Measurements from ENCODE around the gene ADAP2.
"Not testable (repeated sequence)": the region's sequence is repeated elsewhere in the genome, so short reads cannot be mapped to it uniquely, and the experiment has no call there.

The ADAP2 gene

DNA sequence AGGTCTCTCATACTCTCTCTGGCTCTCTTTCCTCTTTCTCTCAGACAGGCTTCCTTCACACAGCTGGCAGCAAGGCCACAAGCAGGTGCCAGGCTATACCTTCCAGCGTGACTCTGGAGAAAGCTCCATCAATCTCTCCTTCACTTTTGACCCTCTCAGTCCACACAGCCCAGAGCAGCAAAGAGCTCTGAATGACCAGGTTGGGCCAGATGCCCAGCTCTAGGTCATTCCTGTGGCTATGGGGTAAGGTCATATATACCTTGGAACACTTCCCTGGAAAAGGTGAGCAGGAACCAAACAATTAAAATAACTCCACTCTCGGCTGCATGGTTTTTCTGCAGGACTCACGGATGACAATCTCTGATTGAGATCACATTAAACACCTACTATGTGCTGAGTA lies 8.8 kb downstream of the ADAP2 start:
- DNase-seq (ENCODE audit: low read depth, low spot score), result no peak

DNA sequence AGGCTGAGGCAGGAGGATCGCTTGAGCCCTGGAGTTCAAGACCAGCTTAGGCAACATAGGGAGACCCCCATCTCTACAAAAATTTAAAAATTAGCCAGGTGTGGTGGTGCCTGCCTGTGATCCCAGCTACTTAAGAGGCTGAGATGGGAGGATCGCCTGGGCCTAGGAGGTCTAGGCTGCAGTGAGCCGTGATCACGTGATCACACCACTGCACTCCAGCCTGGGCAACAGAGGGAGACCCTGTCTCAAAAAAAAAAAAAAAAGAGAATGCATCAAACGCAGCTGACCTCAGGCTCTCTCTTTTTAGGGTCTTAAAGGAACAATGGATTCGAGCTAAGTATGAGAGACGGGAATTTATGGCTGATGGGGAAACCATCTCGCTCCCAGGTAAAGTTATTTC lies 9.8 kb downstream of the ADAP2 start:
- not testable (repeated sequence) for DNase-seq (ENCODE audit: low read depth, low spot score)

DNA sequence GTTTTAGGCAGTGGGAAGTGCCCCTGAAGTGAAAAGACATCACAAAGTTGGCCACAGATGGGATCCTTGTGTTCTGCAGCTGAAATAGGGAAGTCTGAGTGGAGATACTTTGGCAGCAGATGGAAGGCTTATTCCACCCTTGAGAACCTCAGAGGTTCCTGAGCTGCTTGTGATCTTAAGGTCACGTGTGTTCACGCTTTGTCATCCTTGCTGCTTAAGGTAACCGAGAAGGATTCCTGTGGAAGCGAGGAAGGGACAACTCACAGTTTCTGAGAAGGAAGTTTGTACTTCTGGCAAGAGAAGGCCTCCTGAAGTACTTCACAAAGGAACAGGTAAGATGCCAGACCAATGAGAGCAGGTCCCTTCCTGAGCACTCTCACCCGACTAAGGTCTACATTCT lies 12.2 kb downstream of the ADAP2 start:
- DNase-seq (ENCODE audit: low read depth, low spot score), result no peak

DNA sequence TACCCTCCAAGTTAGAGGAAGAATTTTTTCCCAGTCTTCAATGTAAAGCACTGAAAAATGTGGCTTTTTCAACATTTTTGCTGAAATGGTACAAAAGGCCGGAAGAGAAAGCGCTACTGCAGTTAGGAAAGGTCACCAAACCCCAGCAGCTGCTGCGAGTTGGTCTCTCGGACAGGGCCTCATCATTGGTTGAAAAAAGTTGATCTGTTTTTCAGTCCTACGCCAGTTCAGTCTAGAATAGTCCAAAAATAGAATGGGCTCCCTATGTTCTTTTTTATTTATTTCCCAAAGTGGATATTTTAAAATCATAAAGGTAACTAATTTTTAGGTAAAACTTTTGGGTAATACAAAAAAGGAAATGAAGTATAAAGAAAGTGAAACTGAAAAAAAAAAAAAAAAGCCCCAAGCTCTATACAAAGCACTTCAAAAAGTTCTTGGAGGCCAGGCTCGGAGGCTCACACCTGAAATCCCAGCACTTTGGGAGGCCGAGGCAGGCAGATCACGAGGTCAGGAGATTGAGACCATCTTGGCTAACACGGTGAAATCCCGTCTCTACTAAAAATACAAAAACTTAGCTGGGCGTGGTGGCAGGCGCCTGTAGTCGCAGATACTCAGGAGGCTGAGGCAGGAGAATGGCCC lies 17.4 kb downstream of the ADAP2 start:
- no peak for DNase-seq (ENCODE audit: low read depth, low spot score)

DNA sequence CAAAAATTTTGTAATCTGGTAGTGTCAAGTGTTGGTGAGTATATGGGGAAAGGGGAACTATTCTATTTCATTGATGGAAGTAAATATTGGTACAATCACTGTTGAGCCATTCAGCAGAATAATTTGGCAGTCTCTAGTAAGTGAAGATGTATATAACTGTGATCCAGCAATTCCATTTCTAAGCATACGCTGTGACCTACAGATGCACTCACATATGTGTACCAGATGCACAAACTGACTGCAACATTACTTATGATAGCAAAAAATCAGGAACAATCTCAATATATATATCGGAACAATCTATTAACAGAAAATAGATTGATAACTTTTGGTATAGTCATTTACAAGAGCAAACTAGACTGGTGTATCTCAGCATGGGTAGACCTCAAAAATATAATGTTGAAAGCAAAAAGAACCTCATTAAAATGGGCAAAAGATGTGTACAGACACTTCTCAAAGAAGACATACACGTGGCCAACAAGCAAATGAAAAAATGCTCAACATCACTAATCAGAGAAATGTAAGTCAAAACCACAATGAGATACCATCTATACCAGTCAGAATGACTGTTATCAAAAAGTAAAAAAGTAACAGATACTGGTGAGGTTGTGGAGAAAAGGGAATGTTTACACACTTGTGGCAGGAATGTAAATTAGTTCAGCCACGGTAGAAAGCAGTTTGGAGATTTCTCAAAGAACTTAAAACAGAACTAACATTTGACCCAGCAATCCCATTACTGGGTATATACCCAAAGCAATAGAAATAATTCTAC lies 20.7 kb downstream of the ADAP2 start:
- no peak for DNase-seq (ENCODE audit: low read depth, low spot score)

DNA sequence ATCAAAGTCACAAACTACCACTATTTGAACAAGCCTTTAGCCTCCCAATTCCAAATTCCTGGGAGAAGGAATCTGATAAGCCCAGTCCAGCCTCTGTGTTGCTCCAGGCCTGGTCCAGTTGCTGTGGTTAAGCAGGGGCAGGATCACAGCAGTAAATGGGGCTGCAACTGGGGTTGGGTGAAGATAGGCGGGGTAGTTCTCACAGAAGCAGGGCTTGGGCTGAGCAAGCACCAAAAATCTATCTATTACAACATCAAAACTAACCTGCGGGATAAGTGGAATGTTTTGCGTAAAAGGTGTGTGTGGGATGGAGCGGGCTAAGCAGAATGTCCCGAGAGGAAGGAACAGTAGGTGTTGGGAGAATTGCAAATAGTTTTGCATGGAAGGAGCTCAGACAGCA lies 26.1 kb downstream of the ADAP2 start:
- no peak for DNase-seq (ENCODE audit: low read depth, low spot score)

DNA sequence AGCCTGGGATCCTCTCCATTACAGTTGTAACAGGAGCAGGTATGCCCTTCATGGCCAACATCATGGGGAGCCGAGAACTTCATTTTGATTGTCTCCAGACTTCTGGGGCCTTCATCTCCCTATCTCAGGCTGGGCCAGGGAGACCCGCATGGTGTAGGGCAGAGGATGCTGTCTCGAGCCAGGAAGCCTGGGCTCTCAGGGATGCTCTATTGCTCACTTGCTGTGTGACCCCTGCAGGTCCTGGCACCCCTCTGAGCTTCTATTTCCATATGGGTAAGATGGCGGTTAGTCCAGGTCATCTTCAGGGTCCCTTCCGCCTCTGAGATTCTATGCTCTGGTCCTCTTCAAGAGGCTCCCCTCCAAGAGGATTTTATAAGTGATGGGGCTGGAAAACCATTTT lies 28.4 kb downstream of the ADAP2 start:
- DNase-seq (ENCODE audit: low read depth, low spot score), result no peak

DNA sequence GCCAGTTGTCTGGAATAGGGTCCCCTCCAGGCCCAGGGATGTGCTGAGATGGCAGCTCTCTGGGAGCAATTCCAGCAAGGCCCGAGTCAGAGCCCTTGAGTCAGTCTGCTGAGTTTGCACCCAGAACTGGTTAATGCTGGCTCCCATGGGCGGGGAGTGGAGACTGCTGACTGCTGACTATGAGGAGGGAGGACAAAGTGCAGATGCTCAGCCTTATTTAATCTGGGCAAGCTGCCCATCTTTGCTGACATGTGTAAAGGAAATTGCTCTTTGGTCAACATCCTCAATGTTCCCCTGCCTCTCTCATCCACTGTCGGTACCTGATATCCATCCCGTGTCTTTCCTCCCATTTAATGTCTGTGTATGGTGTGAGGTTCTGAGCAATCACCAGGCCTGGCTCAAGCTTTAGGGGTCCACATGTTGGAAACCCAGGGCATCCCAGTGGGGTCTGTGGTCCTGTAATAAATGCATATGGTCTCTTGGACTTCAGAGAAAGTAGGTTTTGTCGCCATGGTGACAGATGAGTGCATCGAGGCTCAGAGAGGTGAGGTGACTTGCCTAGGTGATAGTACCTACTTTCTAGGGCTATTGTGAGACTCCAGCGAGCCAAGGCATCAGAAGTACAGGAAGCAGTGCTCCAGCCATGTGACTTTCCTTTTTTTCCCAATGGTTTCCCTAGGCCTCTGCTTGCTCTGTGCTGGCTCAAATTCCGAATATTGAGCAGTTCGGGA lies 29.1 kb downstream of the ADAP2 start:
- no peak for DNase-seq (ENCODE audit: low read depth, low spot score)

DNA sequence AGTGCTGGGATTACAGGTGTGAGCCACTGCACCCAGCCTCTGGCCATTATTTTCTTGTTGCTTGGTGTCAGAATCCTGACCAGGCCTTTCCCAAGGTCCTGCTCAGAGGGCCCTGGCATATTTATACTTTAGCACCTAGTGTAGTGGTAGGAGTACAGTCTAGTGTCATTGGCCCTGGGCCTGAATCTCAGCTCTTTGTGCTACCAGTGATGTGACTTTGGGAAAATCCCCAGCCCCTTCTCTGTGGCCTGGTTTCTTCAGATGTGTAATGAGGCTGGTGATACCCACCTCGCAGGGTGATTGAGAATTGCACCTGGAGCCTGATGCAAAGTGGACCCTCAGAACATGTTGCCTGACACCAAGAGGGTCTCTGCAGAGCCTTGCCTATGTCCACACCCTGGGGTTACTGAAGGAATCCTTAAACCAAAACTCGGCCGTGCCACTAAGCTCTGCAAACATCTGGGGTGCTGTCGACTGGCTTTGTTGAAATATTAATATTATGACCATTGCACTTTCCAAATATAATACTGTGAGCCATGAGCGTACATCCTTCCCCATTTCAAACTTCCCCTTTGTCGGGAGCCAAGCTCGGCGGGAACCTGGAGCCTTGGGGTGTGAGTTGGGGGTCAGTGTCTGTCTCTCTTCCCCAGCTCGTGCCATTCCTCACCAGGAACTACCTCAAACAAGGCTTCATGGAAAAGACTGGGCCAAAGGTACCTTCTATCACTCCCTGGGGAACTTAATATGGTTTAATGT lies 31.1 kb downstream of the ADAP2 start:
- DNase-seq (ENCODE audit: low read depth, low spot score), result no peak

DNA sequence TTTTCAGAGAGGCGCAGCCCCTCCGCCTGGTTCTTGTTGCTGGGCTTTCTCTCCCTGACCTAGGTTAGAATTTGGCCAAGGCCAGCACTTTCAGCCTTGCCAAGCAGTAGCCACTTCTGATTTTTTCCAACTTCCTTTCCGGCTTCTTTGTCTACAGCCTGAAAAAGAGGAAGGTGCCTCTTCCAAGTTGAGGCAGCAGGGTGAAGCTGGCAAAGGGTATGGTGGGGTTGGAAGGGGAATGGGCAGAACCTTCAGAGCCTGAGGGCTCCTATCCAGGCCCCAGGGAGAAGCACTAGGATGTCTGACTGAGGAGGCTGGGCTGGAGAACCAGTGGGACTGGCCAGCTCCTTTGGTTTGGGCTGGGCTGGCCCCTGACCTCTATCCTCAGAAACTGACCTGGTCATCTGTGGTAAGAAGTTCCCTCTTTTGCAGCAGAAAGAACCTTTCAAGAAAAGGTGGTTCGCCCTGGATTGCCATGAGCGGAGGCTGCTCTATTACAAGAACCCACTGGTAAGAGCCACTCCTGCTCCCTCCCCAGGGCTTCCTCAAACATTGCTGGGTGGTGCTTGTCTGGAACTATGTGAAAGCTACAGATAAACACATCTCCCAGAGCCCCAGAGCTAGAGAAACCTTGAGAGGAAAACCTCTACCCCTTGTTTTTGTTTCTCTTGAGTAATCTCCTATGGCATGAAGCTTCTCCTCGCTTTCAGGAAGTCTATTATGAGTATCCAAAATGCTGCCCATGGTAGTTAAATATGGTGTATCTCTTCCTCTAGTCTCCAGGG lies 32.5 kb downstream of the ADAP2 start:
- DNase-seq (ENCODE audit: low read depth, low spot score), result no peak

DNA sequence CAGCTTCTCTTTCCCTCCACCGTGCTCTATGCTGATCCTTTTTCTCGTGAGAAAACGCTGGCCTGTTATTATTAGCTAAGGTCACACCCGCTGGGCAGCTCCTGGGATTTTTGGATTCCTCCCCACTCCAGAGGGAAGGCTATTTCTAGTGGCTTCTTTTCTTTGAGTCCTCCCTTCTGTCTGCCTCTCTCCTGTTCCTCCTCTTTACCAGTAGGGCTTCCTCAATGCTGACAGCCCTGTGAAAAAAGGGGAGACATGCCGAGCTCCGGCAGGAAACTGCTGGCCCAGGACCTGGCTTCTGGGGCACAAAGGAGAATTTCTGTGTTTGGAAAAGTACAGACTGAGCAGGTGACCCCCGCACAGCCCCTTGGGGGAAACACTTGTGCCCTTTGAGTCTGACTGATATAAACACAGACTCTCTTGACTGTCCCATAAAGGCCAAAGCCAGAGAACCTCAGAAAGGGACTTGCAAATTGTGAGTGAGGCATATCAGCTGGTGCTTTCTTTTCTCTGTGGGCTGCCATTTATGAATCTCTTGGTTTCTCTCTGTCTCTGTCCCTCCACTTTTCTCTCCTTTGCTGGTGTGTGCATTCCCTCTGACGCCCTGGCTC lies 35.1 kb downstream of the ADAP2 start:
- no peak for DNase-seq (ENCODE audit: low read depth, low spot score)

DNA sequence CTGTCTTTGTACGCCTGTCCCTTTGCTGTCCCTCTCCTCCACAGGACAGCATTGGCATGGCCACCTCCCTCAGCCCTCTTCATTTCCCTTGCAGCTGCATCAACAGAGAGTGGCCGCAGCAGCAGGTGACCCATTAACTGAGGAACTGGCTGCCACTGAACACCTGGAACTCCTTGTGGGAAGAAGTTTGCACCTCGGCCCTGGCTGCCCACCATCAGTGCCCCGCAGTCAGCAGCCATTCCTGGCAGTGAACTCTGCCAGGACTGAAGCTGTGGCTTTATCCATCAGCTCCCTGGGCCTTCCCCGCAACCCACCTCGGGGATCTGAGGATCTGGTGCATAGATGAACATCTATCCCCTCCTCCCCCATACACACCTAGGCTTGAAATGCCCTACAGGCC lies 36.0 kb downstream of the ADAP2 start:
- DNase-seq (ENCODE audit: low read depth, low spot score), result no peak

DNA sequence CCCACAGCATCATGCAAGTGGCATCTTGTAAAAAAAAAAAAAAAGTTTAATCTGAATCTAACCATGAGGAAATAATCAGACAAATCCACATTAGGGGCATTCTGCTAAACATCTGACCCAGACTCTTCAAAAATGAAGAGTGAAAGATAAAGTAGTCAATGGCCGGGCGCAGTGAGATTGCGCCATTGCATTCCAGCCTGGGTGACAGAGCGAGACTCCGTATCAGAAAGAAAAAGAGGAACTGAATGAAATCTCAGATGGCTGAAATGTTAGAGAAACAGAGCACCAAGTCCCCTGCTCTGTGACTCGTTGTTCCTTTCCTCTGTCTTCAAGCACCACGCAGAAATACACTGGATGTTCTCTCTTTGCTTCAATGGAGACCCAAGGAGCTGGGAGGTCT lies 36.4 kb downstream of the ADAP2 start:
- no peak for DNase-seq (ENCODE audit: low read depth, low spot score)

DNA sequence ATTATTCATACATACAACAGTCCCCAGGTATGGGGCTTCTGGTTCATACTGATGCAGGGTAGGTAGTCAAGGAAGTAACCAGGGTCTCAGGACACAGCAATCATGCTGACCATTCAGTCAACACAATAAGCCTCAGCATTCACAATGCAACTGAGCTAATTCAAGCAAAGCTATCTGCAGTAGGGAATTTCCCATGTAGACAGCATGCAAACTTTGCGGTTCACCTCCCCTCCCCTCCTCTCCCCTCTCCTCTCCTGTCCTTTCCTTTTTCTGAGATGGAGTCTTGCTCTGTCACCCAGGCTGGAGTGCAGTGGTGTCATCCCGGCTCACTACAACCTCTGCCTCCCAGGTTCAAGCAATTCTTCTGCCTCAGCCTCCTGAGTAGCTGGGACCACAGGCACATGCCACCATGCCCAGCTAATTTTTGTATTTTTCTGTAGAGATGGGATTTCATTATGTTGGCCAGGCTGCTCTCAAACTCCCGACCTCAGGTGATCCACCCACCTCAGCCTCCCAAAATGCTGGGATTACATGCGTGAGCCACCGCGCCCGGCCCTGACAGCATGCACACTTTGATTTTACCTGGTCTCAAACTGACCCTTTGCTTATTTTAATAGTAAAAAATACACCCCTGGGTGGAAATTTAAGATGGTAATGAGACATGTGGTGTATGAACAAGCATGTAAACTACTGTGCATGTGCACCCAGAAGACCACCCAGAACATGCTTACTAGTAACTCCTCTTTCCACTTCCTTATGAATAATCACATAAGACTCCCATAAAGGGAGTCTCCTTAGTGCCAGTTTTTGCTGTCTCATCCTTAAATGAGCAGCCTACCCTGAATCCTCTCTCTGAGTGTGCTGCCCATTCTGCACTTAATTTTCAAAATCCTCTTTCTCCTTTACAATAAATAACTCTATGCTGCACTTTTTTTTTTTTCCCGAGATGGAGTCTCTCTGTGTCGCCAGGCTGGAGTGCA lies 39.8 kb downstream of the ADAP2 start:
- no peak for DNase-seq (ENCODE audit: low read depth, low spot score)

DNA sequence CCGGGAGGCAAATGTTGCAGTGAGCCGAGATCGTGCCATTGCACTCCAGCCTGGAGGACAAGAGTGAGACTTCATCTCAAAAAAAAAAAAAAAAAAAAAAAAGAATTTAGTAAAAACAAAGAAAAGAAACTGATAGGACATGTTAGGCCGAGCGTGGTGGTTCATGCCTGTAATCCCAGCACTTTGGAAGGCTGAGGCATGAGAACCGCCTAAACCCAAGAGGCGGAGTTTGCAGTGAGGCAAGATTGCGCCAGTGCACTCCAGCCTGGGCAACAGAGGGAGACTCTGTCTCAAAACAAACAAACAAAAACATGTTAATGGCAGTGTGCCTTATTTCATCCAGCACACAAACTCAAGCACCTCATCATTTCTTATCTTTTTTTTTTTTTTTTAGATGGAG lies 42.6 kb downstream of the ADAP2 start:
- not testable (repeated sequence) for DNase-seq (ENCODE audit: low read depth, low spot score)

DNA sequence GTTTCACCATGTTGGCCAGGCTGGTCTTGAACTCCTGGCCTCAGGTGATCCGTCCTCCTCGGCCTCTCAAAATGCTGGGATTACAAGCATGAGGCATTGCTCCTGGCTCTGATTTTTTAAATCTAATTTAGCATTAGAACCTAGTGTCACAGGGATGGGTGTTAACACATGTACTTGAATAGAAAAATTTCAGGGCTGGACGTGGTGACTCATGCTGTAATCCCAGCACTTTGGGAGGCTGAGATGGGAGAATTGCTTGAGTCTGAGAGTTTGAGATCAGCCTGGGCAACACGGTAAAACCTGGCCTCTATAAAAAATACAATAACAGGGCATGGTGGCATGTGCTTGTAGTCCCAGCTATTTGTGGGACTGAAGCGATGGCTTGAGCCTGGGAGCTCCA lies 43.1 kb downstream of the ADAP2 start:
- DNase-seq (ENCODE audit: low read depth, low spot score), result no peak

DNA sequence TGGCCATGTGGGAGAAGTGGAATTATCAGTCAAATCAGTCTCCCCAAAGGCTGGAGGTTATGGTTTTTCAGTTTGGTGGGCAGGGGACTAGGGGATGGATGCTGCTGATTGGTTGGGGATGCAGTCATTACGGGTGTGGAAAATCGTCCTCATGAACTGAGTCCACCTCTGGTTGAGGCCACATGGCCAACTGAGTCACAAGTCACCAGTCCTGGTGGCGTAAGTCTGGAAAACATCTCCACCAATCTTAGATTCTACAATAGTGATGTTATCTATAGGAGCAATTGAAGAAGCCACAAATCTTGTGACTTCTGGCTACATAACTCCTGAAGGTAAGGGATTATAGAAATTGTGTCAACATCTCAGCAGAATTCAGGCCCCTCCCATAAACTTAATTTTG lies 43.9 kb downstream of the ADAP2 start:
- DNase-seq (ENCODE audit: low read depth, low spot score), result no peak

DNA sequence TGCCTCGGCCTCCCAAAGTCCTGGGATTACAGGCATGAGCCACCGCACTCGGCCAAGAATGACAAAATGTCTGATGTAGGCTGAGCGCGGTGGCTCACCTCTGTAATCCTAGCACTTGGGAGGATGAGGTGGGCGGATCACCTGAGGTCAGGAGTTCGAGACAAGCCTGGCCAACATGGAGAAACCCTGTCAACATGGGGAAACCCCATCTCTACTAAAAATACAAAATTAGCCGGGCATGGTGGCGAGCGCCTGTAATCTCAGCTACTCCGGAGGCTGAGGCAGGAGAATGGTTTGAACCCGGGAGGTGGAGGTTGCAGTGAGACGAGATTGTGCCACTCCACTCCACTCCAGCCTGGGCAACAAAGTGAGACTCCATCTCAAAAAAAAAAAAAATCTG lies 46.2 kb downstream of the ADAP2 start:
- not testable (repeated sequence) for DNase-seq (ENCODE audit: low read depth, low spot score)

DNA sequence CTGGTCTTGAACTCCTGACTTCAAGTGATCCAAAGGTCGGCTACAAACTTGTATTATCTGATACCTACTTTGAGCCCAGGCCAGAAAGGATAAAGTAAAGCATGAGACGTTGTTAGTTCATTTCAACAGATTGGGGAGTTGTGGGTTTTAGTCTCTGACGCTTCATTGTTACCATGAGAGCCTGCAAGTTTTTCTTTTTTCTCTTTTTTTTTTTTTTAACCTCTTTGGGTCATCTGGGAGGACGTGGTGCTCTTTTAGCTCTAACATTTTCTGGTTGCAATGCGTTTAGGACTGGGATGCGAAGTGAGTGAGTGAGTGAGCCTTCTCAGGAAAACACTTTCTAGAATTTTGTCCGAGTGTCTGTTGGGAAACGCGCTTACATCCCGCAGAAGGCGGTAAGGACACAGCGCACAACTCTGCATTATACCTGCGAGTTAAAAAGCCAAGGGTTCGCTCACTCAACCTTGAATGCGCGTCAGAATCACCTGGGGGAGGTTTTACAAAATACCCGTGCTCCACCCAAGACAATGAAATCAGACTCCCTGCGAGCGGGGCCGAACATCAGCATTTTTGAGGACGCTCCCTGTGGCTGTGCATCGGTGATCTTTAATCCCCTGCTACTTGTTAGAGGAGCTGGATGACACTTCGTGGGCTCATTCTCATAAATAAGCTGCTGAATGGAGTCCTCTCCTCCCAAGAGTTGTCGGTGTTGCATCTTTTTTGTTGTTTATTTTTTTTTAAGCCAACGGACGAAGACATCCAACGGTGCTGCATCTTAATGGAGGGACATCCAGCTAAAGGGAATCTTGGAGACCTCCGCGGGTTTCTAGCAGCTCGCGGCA lies 48.5 kb downstream of the ADAP2 start:
- no peak for DNase-seq (ENCODE audit: low read depth, low spot score)
